AG08396 (cell line): ENCODE measurements around the gene PEPD.
"Not testable (repeated sequence)": the region's sequence is repeated elsewhere in the genome, so short reads cannot be mapped to it uniquely, and the experiment has no call there.

Experiments
- DNase-seq: peaks from one replicate; pipeline ENCODE4 v3.0.0; 2012; ENCODE audit warnings: low spot score, mixed read lengths

The PEPD gene

GRCh38 chr19:33497131-33497777 is 24.3 kb downstream of the PEPD start:
- no peak for DNase-seq

GRCh38 chr19:33496038-33496895 is 25.3 kb downstream of the PEPD start:
- no peak for DNase-seq

GRCh38 chr19:33493401-33494275 is 28.0 kb downstream of the PEPD start:
- DNase-seq, result no peak

GRCh38 chr19:33492951-33493350 is 28.6 kb downstream of the PEPD start:
- no peak for DNase-seq

- DNase-seq, result no peak
Measured at GRCh38 chr19:33492090-33492489, 29.5 kb downstream of the PEPD start.

GRCh38 chr19:33490596-33490995 is 31.0 kb downstream of the PEPD start:
- DNase-seq, result not testable (repeated sequence)

- DNase-seq, result no peak
Measured at GRCh38 chr19:33490041-33490451, 31.5 kb downstream of the PEPD start.

- no peak for DNase-seq
Measured at GRCh38 chr19:33488826-33489225, 32.8 kb downstream of the PEPD start.

- no peak for DNase-seq
Measured at GRCh38 chr19:33487901-33488800, 33.4 kb downstream of the PEPD start.

GRCh38 chr19:33486936-33487811 is 34.4 kb downstream of the PEPD start:
- DNase-seq, result no peak

GRCh38 chr19:33486407-33486806 is 35.2 kb downstream of the PEPD start:
- DNase-seq, result no peak

- no peak for DNase-seq
Measured at GRCh38 chr19:33484226-33484774, 37.3 kb downstream of the PEPD start.

- no peak for DNase-seq
Measured at GRCh38 chr19:33482476-33482875, 39.1 kb downstream of the PEPD start.

GRCh38 chr19:33481863-33482262 is 39.7 kb downstream of the PEPD start:
- no peak for DNase-seq

GRCh38 chr19:33479570-33479969 is 42.0 kb downstream of the PEPD start:
- not testable (repeated sequence) for DNase-seq

GRCh38 chr19:33477781-33478180 is 43.8 kb downstream of the PEPD start:
- DNase-seq, result no peak

- no peak for DNase-seq
Measured at GRCh38 chr19:33476151-33476707, 45.4 kb downstream of the PEPD start.

- DNase-seq, result no peak
Measured at GRCh38 chr19:33473653-33474305, 47.8 kb downstream of the PEPD start.
